GM12801 (cell line): ENCODE results near the gene CNIH3.

Experiments
- TF ChIP-seq, protein P1 (sequence below): IDR thresholded peaks from one replicate; pipeline ENCODE4 v1.5.1; 2011; ENCODE audit warnings: control low read depth; ENCODE audit not compliant: insufficient read length; ENCODE audit errors: extremely low read depth

CNIH3 gene

DNA sequence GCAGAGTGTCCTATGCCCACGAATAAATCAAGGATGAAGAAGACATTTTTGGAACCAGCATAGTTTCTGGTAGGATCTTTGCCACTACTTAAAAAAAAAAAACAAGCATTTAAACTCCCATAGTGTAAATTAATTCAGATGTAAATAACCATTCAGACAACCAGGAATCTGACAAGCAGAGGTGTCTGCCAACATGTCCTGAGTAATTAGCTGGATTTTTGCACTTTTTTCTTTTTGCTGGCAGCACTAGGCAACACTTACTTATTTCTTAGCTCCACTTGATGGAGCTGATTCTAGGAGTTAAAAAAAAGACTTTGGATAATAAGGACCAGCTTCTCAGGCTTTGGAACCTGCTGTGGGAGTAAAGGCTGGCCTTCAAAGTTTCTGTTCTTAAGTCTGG, 27.6 kb upstream of the CNIH3 start:
- TF ChIP-seq, protein P1, sequence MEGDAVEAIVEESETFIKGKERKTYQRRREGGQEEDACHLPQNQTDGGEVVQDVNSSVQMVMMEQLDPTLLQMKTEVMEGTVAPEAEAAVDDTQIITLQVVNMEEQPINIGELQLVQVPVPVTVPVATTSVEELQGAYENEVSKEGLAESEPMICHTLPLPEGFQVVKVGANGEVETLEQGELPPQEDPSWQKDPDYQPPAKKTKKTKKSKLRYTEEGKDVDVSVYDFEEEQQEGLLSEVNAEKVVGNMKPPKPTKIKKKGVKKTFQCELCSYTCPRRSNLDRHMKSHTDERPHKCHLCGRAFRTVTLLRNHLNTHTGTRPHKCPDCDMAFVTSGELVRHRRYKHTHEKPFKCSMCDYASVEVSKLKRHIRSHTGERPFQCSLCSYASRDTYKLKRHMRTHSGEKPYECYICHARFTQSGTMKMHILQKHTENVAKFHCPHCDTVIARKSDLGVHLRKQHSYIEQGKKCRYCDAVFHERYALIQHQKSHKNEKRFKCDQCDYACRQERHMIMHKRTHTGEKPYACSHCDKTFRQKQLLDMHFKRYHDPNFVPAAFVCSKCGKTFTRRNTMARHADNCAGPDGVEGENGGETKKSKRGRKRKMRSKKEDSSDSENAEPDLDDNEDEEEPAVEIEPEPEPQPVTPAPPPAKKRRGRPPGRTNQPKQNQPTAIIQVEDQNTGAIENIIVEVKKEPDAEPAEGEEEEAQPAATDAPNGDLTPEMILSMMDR: no peak

DNA sequence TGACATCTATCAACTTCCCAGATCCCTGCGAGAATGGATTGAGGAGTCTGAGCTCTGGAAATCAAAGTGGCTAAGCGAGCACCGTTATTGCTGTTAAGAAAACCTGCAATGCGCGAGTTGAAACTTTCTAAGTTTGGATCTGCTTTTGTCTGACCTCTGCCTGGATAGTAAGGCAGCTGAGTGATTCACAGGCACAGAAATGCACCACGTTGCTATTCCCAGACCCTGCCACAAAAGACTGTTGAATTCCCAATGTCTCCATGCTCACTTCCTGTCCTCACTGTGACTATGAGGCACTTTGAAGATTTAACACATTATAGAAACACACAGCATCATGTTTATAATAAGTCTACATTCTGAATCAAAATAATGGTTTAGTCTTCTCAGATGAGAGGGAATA, 27.1 kb upstream of the CNIH3 start:
- TF ChIP-seq, protein P1: no peak

DNA sequence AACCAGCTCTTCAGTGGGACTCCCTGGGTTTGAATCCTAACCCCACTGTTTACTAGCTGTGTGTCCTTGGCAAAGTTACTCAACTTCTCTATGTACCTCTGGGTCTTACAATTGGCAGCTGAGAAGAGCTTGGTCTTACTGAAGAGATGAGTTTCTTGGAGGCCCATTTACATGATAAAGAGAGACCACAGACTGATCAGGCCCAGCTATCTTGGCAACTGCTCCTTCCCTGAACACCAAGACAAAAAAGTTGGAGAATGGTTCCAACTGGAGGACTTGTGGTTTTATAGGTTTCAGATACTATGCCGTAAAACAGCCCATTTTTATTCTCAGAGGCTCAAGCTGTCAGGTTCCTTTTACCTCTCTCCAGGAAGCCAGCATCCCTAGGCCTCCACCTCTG, 24.8 kb upstream of the CNIH3 start:
- TF ChIP-seq, protein P1: no peak

DNA sequence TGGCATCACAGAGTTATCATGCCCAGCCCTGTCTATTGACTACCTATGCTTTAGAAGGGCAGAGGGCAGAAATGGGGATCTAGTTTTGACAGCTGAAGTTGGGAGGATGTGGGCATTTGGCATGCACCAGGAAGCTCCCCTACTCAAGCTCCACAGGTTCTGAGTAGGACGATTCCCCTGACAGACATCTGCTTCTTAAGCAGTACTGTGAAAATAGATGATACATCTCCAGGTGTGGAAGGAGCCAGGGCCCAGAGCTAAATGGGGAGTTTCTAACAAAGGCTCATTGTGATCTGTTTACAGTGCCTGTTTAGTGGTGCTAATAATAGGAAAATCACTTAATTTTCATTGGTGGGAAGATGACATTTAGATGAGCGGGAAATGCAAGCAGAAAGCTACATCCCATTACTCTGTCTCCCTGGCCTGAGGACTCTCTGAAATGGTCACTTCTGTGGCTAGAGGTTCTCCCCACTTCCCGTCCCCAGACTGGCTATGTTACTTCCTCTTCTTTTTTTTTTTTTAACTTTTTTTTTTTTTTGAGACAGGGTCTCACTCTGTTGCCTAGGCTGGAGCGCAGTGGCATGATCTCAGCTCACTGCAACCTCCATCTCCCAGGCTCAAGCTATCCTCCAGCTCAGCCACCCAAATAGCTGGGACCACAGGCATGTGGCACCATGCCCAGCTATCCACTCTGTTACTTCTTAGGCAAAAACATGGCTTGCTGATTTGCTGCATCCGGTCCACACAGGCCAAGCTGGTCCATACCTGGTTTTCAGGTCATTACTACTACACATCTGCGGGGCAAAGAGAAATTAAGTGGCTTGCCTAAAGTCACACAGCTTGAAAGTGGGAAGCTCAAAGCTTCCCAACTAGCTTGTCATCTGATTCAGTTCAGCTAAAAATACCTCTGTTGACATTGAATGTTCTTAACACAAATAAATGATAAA, 23.2 kb upstream of the CNIH3 start:
- TF ChIP-seq, protein P1: no peak

DNA sequence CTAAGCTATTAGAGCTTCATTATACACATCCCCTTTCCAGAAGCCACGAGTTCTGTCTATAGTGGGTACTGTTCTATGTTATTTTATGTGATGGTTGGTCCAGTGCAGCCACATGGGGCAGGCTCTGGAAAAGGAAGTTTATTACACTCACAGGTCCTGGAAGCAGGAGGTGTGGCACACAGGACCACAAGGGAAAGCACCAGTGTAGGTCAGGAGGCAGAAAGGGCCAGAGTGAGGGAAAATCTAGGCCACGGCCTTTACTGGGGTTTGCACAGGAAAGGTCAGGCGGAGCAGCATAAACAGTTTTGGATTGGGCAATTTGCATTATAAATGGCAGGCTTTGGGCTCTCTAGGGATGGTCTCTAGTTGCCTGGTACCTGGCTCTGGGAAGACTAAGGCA, 21.8 kb upstream of the CNIH3 start:
- TF ChIP-seq, protein P1: no peak

DNA sequence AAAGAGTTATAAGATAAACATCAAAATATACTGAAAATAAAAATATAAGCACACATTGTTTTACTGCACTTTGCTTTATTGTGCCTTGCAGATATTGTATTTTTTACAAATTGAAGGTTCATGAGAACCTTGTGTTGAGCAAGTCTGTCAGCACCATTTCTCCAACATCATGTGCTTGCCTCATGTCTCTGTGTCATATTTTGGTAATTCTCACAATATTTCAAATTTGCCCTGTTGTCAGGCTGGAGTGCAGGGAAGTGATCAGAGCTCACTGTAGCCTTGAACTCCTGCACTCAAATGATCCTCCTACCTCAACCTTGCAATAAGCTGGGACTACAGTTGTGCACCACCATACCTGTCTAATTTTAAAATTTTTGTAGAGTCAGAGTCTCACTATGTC, 21.3 kb upstream of the CNIH3 start:
- TF ChIP-seq, protein P1: no peak

DNA sequence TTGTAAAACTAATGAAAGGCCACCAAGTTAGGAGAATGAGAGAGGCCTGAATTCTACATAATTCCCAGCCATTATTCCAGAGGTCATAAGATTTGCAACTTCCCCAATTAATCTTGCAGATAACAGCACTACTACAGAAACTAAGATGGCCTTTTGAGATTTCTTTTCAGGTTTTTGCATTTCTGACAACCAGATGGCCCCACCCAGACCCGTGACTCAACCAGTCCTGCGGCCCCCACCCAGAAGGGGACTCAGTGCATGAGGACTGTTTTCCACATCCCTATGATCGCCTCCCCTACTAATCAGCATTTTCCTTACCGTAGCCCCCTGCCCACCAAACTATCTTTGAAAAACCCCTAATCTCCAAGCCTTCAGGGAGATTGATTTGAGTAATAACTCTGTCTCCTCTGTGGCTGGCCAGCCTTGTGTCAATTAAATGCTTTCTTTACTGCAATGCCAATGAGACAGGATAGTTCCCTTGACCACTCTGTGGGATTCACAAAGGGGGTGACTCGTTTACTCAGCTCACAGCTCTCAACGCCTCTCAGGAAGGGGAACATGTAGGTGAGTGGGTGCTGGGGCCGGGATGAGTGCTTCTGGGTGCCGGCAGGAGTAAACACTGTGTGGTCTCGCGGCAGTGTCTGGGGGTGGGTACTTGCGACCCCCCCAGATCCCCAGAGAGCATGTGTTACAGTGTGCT, 10.5 kb upstream of the CNIH3 start:
- TF ChIP-seq, protein P1: no peak
